H9 (cell line): ENCODE results near the gene CTIF. TPM values are rescaled to one million over a fixed set of nuclear protein-coding genes. Genes with fewer than 3 reads are reported as not detected.

Source experiments
- DNase-seq: peaks from one replicate; pipeline ENCODE4 v3.0.0-alpha.2; 2017
- H2AFZ ChIP-seq: one replicate; pipeline ENCODE4 v1.6.1; 2013; ENCODE audit warnings: mild to moderate bottlenecking, low read length, control low read depth, moderate library complexity
- H2AK5ac ChIP-seq: 2 replicates; pipeline ENCODE4 v1.6.1; 2013; ENCODE audit warnings: low read length, control low read depth, mixed read lengths; ENCODE audit not compliant: insufficient read length
- H2BK120ac ChIP-seq: one replicate; pipeline ENCODE4 v1.6.1; 2013; ENCODE audit warnings: low read depth, mild to moderate bottlenecking, low read length, control low read depth, inconsistent platforms; ENCODE audit not compliant: poor library complexity, severe bottlenecking
- H2BK12ac ChIP-seq: 2 replicates; pipeline ENCODE4 v1.6.1; 2013; ENCODE audit warnings: low read length, control low read depth, mixed read lengths, low read depth; ENCODE audit not compliant: insufficient read length
- H2BK15ac ChIP-seq: 2 replicates; pipeline ENCODE4 v1.6.1; 2013; ENCODE audit warnings: low read depth, low read length, control low read depth
- H2BK20ac ChIP-seq: one replicate; pipeline ENCODE4 v1.6.1; 2013; ENCODE audit warnings: low read depth, mild to moderate bottlenecking, low read length, control low read depth, inconsistent platforms; ENCODE audit not compliant: poor library complexity, severe bottlenecking
- H2BK5ac ChIP-seq: 2 replicates; pipeline ENCODE4 v1.6.1; 2013; ENCODE audit warnings: low read length, control low read depth, mixed read lengths; ENCODE audit not compliant: insufficient read length
- H3K14ac ChIP-seq: 2 replicates; pipeline ENCODE4 v1.6.1; 2013; ENCODE audit warnings: low read length, control low read depth; ENCODE audit not compliant: insufficient read depth
- H3K18ac ChIP-seq: 2 replicates; pipeline ENCODE4 v1.6.1; 2013; ENCODE audit warnings: low read depth, mild to moderate bottlenecking, mixed read lengths, low read length, control low read depth; ENCODE audit not compliant: insufficient read length
- H3K23ac ChIP-seq: 2 replicates; pipeline ENCODE4 v1.6.1; 2013; ENCODE audit warnings: low read length, control low read depth, mixed read lengths, low read depth; ENCODE audit not compliant: insufficient read length
- H3K23me2 ChIP-seq: 2 replicates; pipeline ENCODE4 v1.6.1; 2013; ENCODE audit warnings: low read depth, mild to moderate bottlenecking, mixed read lengths, low read length, control low read depth; ENCODE audit not compliant: insufficient read length, poor library complexity, severe bottlenecking
- H3K27ac ChIP-seq: 2 replicates; pipeline ENCODE4 v1.5.1; 2013; ENCODE audit warnings: low read length, control low read depth, mixed read lengths, low read depth; ENCODE audit not compliant: insufficient read length
- H3K27me3 ChIP-seq: 2 replicates; pipeline ENCODE4 v1.6.1; 2013; ENCODE audit warnings: low read length, control low read depth, inconsistent platforms; ENCODE audit not compliant: insufficient read depth
- H3K4ac ChIP-seq: 2 replicates; pipeline ENCODE4 v1.6.1; 2013; ENCODE audit warnings: low read depth, mild to moderate bottlenecking, control low read depth, inconsistent platforms, low read length, moderate library complexity
- H3K4me1 ChIP-seq: 2 replicates; pipeline ENCODE4 v1.6.1; 2013; ENCODE audit warnings: low read length, control low read depth, inconsistent platforms; ENCODE audit not compliant: insufficient read depth
- H3K4me2 ChIP-seq: 2 replicates; pipeline ENCODE4 v1.6.1; 2013; ENCODE audit warnings: low read length, control low read depth, mixed read lengths; ENCODE audit not compliant: insufficient read length, insufficient read depth
- H3K56ac ChIP-seq: 2 replicates; pipeline ENCODE4 v1.6.1; 2013; ENCODE audit warnings: low read depth, mild to moderate bottlenecking, mixed read lengths, low read length, control low read depth; ENCODE audit not compliant: insufficient read length
- H3K79me1 ChIP-seq: 2 replicates; pipeline ENCODE4 v1.6.1; 2013; ENCODE audit warnings: low read depth, mild to moderate bottlenecking, moderate library complexity, low read length, control low read depth, inconsistent platforms; ENCODE audit not compliant: insufficient read depth, poor library complexity, severe bottlenecking
- H3K79me2 ChIP-seq: 2 replicates; pipeline ENCODE4 v1.6.1; 2013; ENCODE audit warnings: low read length, control low read depth, inconsistent platforms; ENCODE audit not compliant: insufficient read depth
- H3K9ac ChIP-seq: 2 replicates; pipeline ENCODE4 v1.6.1; 2013; ENCODE audit warnings: low read length, control low read depth, mixed read lengths; ENCODE audit not compliant: insufficient read length; ENCODE audit errors: extremely low read depth
- H3K9me3 ChIP-seq: one replicate; pipeline ENCODE4 v1.6.1; 2013; ENCODE audit warnings: low read depth, low read length, inconsistent platforms; ENCODE audit not compliant: control insufficient read depth
- H3T11ph ChIP-seq: one replicate; pipeline ENCODE4 v1.6.1; 2013; ENCODE audit warnings: mild to moderate bottlenecking, low read length, control low read depth, inconsistent platforms
- H4K20me1 ChIP-seq: one replicate; pipeline ENCODE4 v1.6.1; 2013; ENCODE audit not compliant: control insufficient read depth, insufficient read length, insufficient read depth
- H4K5ac ChIP-seq: 2 replicates; pipeline ENCODE4 v1.6.1; 2013; ENCODE audit warnings: low read depth, mild to moderate bottlenecking, mixed read lengths, low read length, control low read depth; ENCODE audit not compliant: insufficient read length
- H4K8ac ChIP-seq: replicated peaks from 2 replicates; pipeline ENCODE4 v1.6.1; 2013; ENCODE audit warnings: low read length, control low read depth, mixed read lengths, low read depth; ENCODE audit not compliant: insufficient read length
- H4K91ac ChIP-seq: 2 replicates; pipeline ENCODE4 v1.6.1; 2013; ENCODE audit warnings: low read depth, mild to moderate bottlenecking, moderate library complexity, mixed read lengths, low read length, control low read depth; ENCODE audit not compliant: insufficient read length
- H3K27ac Mint-ChIP-seq, 3 experiments: 2 replicates in 2 of 3; 3 replicates in 1 of 3; pipeline ENCODE4 v1.8.0; 2020 to 2021; ENCODE audit warnings: mixed read lengths in 3 of 3, mild to moderate bottlenecking in 1 of 3, moderate library complexity in 1 of 3
- H3K27me3 Mint-ChIP-seq: 2 replicates; pipeline ENCODE4 v1.8.0; 2021; ENCODE audit warnings: low read depth, mild to moderate bottlenecking, moderate library complexity, mixed read lengths
- H3K36me3 Mint-ChIP-seq, 3 experiments: 2 replicates in 2 of 3; 3 replicates in 1 of 3; pipeline ENCODE4 v1.8.0; 2020 to 2021; ENCODE audit warnings: low read depth in 3 of 3, mixed read lengths in 3 of 3; ENCODE audit not compliant: insufficient read depth in 1 of 3
- H3K4me1 Mint-ChIP-seq, 2 experiments: 2 replicates each; pipeline ENCODE4 v1.8.0; 2020; ENCODE audit warnings: mixed read lengths in 2 of 2
- H3K4me3 Mint-ChIP-seq, 2 experiments: 2 replicates in 1 of 2; 3 replicates in 1 of 2; pipeline ENCODE4 v1.8.0; 2020 to 2021; ENCODE audit warnings: mild to moderate bottlenecking in 2 of 2, mixed read lengths in 2 of 2, moderate library complexity in 1 of 2
- H3K9me3 Mint-ChIP-seq, 2 experiments: 2 replicates in 1 of 2; 3 replicates in 1 of 2; pipeline ENCODE4 v1.8.0; 2020; ENCODE audit warnings: mild to moderate bottlenecking in 2 of 2, mixed read lengths in 2 of 2, moderate library complexity in 1 of 2
- CTCF ChIP-seq: fragments of 200-600 bp; sonication (generic); conservative IDR thresholded peaks from 3 replicates; pipeline ENCODE4 v1.8.0; 2021; ENCODE audit warnings: antibody characterized with exemption, mild to moderate bottlenecking
- WGBS: extraction: QIAGEN DNeasy Blood & Tissue Kit; methylation state at CpG from one replicate; pipeline ENCODE4 v1.1.7; 2013; ENCODE audit warnings: missing lambda C conversion rate, low lambda C conversion rate, mixed read lengths; ENCODE audit not compliant: insufficient read length; ENCODE audit errors: extremely low coverage; 5-methylcytosine and 5-hydroxymethylcytosine counted together
- total RNA-seq: library from RNA; stranded (reverse); gene quantifications from 2 replicates; pipeline ENCODE4 v1.2.1, GENCODE V29; 2021

The CTIF gene
- total RNA-seq, 1 experiment from 2014 or later: 15.8 TPM

- H3K27me3 Mint-ChIP-seq: peaks cover 3% of the 10 kb centered on the region; the same call in 1 of the 2 replicates
- H4K20me1 ChIP-seq: no peaks in the 10 kb centered on the region
- no peak overlapping the region for H4K5ac ChIP-seq
- no peak overlapping the region for H3K9ac ChIP-seq
- H2AFZ ChIP-seq: no peak overlapping the region
- no peak overlapping the region for H3K4me2 ChIP-seq
- H2BK120ac ChIP-seq: no peak overlapping the region
- H2AK5ac ChIP-seq: no peak overlapping the region
- H3K9me3 Mint-ChIP-seq: no peaks in the 10 kb centered on the region
- no peak overlapping the region for H4K91ac ChIP-seq
- H2BK15ac ChIP-seq: no peak overlapping the region
- no peak overlapping the region for H3K14ac ChIP-seq
- no peak overlapping the region for H3K27ac ChIP-seq
- H3K79me2 ChIP-seq: no peaks in the 10 kb centered on the region
- H2BK12ac ChIP-seq: no peak overlapping the region
- no peak overlapping the region for H4K8ac ChIP-seq
- H3K36me3 Mint-ChIP-seq: peaks cover 0 to 2% (median 0%) of the 10 kb centered on the region in 3 experiments; a peak in 1 of 7 replicates
- no peak for DNase-seq
- no peak overlapping the region for H3K18ac ChIP-seq
- H3K4ac ChIP-seq: no peak overlapping the region
- H3K27me3 ChIP-seq: no peaks in the 10 kb centered on the region
- peaks cover 28 to 39% of the 10 kb centered on the region in 2 experiments for H3K4me1 Mint-ChIP-seq
- no peak overlapping the region for H2BK5ac ChIP-seq
- H3T11ph ChIP-seq: no peak overlapping the region
- no peaks in the 10 kb centered on the region for H3K4me1 ChIP-seq
- H3K23me2 ChIP-seq: no peaks in the 10 kb centered on the region
- H2BK20ac ChIP-seq: no peak overlapping the region
- H3K23ac ChIP-seq: no peak overlapping the region
- WGBS: no CpG with 5 or more reads among the region's 4 CpGs
- H3K9me3 ChIP-seq: no peaks in the 10 kb centered on the region
- no peak for TF ChIP-seq CTCF
- H3K56ac ChIP-seq: no peak overlapping the region
- H3K27ac Mint-ChIP-seq: no peak overlapping the region
- no peak overlapping the region for H3K4me3 Mint-ChIP-seq
- H3K79me1 ChIP-seq: no peaks in the 10 kb centered on the region
Measured at GRCh38 chr18:48845174-48845573, 306.3 kb downstream of the CTIF start.
